ENCODE data around the gene OTUD1. TPM values are rescaled to one million over a fixed set of nuclear protein-coding genes. Genes with fewer than 3 reads are reported as not detected.

Gene OTUD1
- total and polyA plus RNA-seq, 10 of the 15 experiments (the other 5 are each of a cell fraction or from before 2014, with no cell fraction given), result 0.18 to 1.6 (median 0.63) TPM; not detected in 1

DNA sequence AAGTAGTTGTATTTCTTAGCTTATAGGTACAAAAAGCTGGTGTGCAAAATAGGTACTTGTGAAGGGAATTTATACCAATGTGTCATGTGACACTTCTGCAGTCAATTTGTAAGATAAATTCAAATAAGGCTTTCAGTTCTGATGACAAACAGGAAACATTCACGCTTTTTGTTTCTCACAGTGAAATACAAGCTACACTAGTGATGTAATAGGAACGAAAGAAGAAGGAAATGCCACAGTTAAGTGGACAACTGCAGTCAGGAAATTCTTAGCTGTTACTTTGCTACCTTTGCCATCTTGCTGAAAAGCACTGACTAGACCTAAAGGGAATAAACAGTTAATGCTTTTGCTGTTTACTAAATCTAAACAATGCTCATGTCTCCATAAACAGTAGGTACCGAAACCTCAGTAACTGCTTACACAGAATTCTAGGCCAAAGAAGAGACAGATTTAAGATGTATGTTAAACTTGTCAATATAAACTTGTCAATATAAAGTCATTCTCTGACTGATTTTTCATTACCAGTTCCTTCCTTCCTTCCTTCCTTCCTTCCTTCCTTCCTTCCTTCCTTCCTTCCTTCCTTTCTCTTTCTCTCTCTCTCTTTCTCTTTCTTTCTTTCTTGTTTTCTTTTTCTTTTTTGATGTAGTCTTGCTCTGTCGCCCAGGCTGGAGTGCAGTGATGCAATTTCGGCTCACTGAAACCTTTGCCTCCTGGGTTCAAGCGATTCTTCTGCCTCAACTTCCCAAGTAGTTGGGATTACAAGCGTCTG, 10.1 kb downstream of the OTUD1 start:
- peak; percentile 13 for FAIRE-seq
- ATAC-seq, result peak; percentile 83
- SMC1A ChIA-PET (ENCODE audit: uncharacterized antibody, unreplicated experiment), result interaction anchor here (1.0 kb wide), 1 partner anchor 43 kb away, joined by 3 read pairs; no protein-coding TSS in a partner anchor
- Histone ChIP-seq H3K9ac (ENCODE audit: control insufficient read depth, insufficient read depth, low read length) (no peak overlapping the region), H3K4me1 (ENCODE audit: control insufficient read depth, insufficient read depth, low read length) (peaks cover 5% of the 10 kb centered on the region; the same call in 1 of the 2 replicates), H3K9me3 (replicated peaks; ENCODE audit: control insufficient read depth, insufficient read depth, low read length) (no peaks in the 10 kb centered on the region), H3K36me3 (ENCODE audit: control insufficient read depth in 2 of 2, insufficient read depth in 2 of 2, low read length in 1 of 2) (no peaks in the 10 kb centered on the region), H2AFZ (ENCODE audit: control insufficient read depth, low read depth, low read length) (no peak overlapping the region; the same call in 1 of the 2 replicates), H3K79me2 (ENCODE audit: control insufficient read depth, insufficient read depth, low read length) (no peaks in the 10 kb centered on the region), H4K20me1 (ENCODE audit: control insufficient read depth, insufficient read depth) (no peaks in the 10 kb centered on the region), H3K27me3 (replicated peaks in 1 of 2; ENCODE audit: control insufficient read depth in 2 of 2, insufficient read depth in 2 of 2, low read length in 1 of 2) (no peaks in the 10 kb centered on the region), H3K4me3 (no peak overlapping the region), H3K4me2 (ENCODE audit: control insufficient read depth, insufficient read depth) (0 out of 2 replicates have a peak overlapping the region, but pooled peaks have one; percentile 28), H3K27ac (ENCODE audit: control insufficient read depth, insufficient read depth) (no peak overlapping the region)
- POLR2A ChIA-PET, result no interaction called here
- peak; percentile 39 for DNase-seq (ENCODE audit: low read depth, low spot score)
- in situ Hi-C loops (cut with MboI) (no loop called here), intact Hi-C loops (cut with micrococcal nuclease; ENCODE audit: unreplicated experiment) (no loop called here)
- RAD21 ChIA-PET (ENCODE audit: unreplicated experiment), result no interaction called here
- TF ChIP-seq RB1 (IDR thresholded peaks at IDR 0.05; ENCODE audit: borderline replicate concordance) (no peak), ETV6 (conservative IDR thresholded peaks at IDR 0.05 in 1 of 2, IDR thresholded peaks at IDR 0.05 in 1 of 2; ENCODE audit: borderline replicate concordance in 1 of 2, low read depth in 1 of 2) (peak in 1 of 2 experiments; percentile 91; a peak in 2 of 4 replicates), ATF7 (IDR thresholded peaks at IDR 0.05; ENCODE audit: low read depth) (peak; percentile 41; the same call in 1 of the 2 replicates), CREB1 (IDR thresholded peaks at IDR 0.05; ENCODE audit: low read depth) (peak; percentile 87), WRNIP1 (IDR thresholded peaks at IDR 0.05; ENCODE audit: borderline replicate concordance, low read depth, low read length) (no peak), JUNB (IDR thresholded peaks at IDR 0.05) (peak; percentile 17; the same call in 1 of the 2 replicates), GABPA (IDR thresholded peaks at IDR 0.05; ENCODE audit: low read depth) (peak; percentile 53; the same call in 1 of the 2 replicates), CREM (IDR thresholded peaks at IDR 0.05; ENCODE audit: low read depth) (peak; percentile 59; the same call in 1 of the 2 replicates), RAD51 (IDR thresholded peaks at IDR 0.05) (peak; percentile 50; the same call in 1 of the 2 replicates), SP1 (IDR thresholded peaks at IDR 0.05; ENCODE audit: low read depth, low read length) (no peak)
- TF ChIP-seq, protein P1, sequence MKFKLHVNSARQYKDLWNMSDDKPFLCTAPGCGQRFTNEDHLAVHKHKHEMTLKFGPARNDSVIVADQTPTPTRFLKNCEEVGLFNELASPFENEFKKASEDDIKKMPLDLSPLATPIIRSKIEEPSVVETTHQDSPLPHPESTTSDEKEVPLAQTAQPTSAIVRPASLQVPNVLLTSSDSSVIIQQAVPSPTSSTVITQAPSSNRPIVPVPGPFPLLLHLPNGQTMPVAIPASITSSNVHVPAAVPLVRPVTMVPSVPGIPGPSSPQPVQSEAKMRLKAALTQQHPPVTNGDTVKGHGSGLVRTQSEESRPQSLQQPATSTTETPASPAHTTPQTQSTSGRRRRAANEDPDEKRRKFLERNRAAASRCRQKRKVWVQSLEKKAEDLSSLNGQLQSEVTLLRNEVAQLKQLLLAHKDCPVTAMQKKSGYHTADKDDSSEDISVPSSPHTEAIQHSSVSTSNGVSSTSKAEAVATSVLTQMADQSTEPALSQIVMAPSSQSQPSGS (IDR thresholded peaks at IDR 0.05; ENCODE audit: low read length), result peak; percentile 44; the same call in 1 of the 2 replicates
- CTCF ChIA-PET, result no interaction called here
- WGBS (ENCODE audit: insufficient coverage, insufficient replicate concordance, low lambda C conversion rate, missing lambda C conversion rate), result 42% methylated on average over 7 of the region's 7 CpGs
- BruUV-seq (replicated peaks), result no TSS peak

Measured in GM12878 (cell line).